ENCODE measurements around the gene MYOM1.
"Not testable (repeated sequence)": the region's sequence is repeated elsewhere in the genome, so short reads cannot be mapped to it uniquely, and the experiment has no call there.

Gene MYOM1

GRCh38 chr18:3218819-3219218 lies 949 bp downstream of the MYOM1 start:
- DNase-seq, result no peak
- ATAC-seq, result no peak

DNA sequence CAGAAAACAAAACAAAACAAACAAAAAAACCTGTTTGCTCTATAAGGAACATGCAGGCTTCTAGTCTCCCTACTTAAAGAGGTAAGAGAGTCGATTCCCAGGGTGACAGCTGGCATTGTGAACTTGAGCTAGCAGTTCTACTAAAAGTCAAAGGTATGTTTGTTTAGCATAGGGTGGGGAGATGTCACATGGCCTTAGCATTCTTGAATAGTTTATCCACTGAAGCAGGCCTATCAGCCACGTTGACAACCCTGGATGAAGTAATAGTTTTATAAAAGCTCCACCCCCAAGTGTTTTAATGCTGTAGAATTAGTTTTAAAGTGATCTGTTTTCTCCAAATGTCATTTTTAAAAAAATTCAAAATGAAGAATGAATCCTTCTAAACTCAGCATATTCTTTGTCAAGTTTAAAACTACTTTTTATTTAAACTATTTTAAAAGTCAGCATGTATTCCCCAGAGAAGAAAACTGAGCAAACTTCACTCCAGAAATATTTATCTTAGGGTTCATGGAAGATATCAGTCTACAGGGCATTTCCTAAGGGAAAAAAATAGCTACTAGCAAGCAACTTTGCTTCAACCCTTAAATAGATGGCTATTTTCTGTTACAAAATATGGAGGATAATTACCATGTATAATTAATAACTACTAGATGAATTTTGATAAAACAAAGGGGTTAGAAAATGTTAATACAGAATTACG lies 1.7 kb downstream of the MYOM1 start:
- ATAC-seq, result no peak

DNA sequence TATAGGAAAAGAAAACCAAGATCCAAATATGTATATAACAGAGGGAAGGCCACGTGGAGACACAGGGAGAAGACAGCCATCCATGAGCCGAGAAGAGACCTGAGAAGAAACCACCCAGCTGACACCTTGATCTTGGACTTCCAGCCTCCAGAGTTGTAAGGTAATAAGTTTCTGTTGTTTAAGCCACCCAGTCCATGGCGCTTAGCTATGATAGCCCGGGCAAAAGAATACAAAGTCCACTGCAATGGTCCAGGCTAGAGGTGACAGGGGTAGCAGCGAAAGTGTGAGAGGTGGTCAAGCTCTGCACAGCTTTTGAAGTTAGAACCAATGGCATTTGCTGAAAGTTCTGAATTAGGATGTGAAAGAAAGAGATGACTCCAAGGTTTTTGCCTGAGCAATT lies 2.8 kb downstream of the MYOM1 start:
- DNase-seq, result no peak
- no peak for ATAC-seq

More for the DNA sequence above, 1.7 kb downstream of the MYOM1 start:
- no peak for DNase-seq

GRCh38 chr18:3214855-3215637 lies 4.7 kb downstream of the MYOM1 start:
- no peak for ATAC-seq
- DNase-seq, result no peak

DNA sequence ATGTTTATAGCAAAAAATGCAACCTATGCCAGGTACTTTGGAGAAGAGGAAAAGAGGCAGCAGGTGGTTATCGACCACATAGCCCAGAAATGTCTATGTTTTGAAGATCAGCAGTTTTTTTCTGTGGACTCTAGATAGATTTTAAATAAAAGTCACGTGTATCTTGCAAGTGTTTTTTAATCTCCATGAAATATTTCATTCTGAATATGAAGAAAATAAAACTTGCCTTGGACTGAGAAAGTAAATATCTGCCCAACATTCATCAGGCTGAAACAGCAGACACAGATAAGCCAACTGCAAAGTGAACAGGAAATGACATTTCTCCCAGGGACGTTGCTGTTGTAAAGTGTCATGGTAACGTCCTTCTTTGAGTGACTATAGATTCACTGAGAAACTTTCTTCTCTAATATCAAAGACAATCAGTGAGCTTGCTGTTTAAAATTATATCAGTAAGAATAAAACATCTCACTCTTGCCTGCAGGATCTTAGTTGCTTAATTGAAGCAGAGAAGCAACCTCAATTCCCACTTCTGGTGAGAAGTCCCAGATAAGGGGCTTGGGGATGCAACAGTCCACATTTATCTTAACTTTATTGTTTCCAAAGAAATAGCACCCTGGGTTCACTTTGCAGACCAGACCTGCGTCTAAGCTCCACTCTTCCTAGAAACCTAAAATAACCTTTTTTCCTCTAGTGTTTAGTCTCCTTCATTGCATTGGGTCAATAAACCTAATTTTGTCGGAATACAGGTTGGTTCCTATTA lies 6.3 kb downstream of the MYOM1 start:
- DNase-seq (no peak), ATAC-seq (peak; percentile 51)

GRCh38 chr18:3212657-3213056 lies 7.1 kb downstream of the MYOM1 start:
- ATAC-seq (no peak), DNase-seq (no peak)

GRCh38 chr18:3211236-3211992 lies 8.4 kb downstream of the MYOM1 start:
- no peak for DNase-seq
- no peak for ATAC-seq

- no peak for DNase-seq
Measured at GRCh38 chr18:3209859-3210569, 9.8 kb downstream of the MYOM1 start.

GRCh38 chr18:3207565-3207964 lies 12.2 kb downstream of the MYOM1 start:
- no peak for DNase-seq
- ATAC-seq, result peak; percentile 61

More at GRCh38 chr18:3209859-3210569, 9.8 kb downstream of the MYOM1 start:
- ATAC-seq, result peak; percentile 82

GRCh38 chr18:3205239-3205638 lies 14.5 kb downstream of the MYOM1 start:
- ATAC-seq, result no peak
- no peak for DNase-seq

DNA sequence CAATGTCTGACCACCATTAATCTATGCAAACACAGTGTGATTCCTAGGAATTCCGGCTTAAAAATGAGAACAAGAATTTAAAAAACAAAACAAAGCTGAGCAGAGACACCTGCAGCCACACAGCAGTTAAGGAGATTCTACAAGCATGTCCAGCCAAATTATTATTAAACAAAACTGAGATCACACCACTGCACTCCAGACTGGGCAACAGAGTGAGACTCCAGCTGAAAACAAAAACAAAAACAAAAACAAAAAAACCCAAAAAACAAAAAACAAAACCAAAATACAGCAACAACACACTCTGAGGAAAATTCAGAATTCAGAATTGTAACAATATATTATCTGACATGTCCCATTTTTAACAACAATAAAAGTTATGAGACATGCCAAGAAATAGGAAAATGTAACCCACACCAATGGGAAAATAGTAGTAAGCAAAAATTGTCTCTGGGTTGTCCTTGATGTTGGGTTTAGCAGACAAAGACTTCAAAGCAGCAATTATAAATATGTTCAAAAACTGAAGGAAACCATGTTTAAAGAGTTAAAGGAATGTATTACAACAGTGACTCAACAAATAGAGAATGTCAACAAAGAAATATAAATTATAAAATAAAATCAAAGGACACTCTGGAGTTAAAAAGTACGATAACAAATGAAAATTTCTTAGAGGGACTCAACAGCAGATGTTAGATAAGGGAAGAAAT lies 19.7 kb downstream of the MYOM1 start:
- no peak for DNase-seq
- ATAC-seq, result no peak

DNA sequence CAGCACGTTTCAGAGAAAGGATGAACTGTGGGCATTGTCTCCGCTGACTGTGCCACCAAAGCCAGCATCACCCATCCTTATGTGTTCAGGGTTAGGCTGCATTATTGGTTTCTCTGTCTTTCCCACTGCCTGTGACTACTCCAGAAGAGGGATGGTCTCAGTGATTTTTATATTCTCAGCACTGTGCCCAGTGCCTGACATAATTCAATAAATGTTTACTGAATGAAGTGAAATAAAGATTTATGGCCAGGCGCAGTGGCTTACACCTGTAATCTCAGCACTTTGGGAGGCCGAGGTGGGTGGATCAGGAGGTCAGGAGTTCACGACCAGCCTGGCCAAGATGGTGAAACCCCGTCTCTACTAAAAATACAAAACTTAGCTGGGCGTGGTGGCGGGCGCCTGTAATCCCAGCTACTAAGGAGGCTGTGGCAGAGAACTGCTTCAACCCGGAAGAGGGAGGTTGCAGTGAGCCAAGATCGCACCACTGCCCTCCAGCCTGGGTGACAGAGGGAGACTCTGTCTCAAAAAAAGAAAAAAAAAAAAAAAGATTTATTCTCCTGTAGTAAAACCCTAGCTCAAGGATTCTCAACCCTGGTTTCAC lies 21.4 kb downstream of the MYOM1 start:
- ATAC-seq, DNase-seq: not testable (repeated sequence)

DNA sequence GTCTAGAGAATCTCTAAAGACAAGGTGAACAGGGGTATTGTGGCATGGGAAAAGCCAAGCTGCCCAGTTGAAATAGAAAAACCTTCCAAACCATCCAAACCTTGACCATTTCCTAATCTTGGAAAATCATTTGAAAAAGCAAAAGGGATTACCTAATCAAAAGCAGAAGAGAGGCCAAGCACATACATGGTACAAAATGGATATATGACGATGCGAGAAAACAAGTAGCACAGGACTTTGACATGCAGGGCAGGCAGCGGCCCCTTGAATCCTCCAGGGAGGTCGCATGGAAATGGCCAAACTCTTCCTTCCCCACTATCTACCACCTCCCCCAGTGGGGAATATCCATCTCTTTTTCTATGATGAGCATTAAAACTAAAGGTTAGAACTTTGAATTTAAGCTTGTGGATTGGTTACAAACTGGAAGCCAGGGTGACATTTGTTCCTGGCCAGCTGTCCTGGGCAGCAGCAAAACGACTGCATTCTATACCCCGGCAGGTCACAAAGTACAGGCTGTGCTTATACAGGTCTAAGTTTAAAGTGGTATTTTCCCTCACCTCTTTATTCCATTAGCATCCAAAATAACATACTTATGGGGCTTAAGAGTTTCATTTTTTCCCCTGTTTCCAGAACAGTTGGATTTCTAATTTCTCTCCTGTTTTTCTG lies 24.7 kb downstream of the MYOM1 start:
- no peak for DNase-seq
- ATAC-seq, result no peak

DNA sequence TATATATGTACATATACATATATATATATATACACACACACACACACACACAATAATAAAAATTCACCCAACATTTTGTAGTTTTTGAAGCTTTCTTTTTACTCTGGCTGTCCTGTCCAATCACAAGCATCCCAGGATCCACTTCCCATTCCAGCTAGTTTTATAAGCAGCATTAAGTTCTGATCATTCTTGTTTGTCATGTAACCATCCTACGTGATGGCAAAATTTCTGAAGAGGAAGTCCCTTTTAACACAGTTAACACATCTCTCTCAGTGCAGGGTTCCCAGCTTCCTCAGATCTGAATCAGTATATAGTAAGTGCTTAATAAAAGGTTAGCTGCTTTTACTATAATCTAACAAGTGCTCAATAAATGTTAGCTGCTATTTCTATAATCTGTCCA lies 26.4 kb downstream of the MYOM1 start:
- DNase-seq, result no peak
- ATAC-seq, result no peak

DNA sequence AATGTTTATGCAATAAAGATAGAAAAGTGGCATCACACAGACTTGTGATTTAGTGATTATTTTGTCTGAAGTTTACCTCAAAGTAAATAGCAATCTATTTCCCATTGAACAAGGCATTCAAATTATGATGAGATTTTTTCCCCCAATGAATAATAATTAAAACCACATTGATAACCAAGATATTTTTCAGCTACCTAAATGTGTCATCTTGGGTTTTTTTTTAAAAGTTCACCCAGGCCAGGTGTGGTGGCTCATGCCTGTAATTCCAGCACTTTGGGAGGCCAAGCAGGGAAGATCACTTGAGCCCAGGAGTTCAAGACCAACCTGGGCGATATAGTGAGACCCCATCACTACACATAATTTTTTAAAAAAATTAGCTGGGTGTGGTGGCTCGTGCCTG lies 27.0 kb downstream of the MYOM1 start:
- ATAC-seq, result no peak

GRCh38 chr18:3192286-3192685 lies 27.5 kb downstream of the MYOM1 start:
- DNase-seq (no peak), ATAC-seq (no peak)

More for the DNA sequence above, 27.0 kb downstream of the MYOM1 start:
- no peak for DNase-seq

- ATAC-seq (no peak), DNase-seq (no peak)
Measured at GRCh38 chr18:3190610-3191009, 29.2 kb downstream of the MYOM1 start.

DNA sequence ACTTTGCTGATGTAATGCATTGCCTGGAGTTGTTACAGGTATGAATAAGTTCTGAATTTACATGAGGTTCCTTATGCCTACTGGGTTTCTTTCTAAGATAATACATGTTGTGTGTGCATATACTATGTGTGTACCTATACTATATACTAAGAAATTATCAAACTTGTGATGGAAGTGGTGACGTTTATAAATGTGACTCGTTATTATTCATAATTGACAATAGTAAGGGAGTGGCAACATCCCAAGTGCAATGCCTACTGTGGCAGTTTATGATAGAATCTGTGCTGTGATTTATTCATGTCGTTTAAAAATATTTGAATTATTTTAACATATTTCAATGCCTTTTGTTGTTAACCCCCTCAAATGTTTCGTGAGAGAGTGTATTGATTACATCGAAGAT lies 29.9 kb downstream of the MYOM1 start:
- DNase-seq (no peak), ATAC-seq (no peak)

GRCh38 chr18:3186678-3187658 lies 32.8 kb downstream of the MYOM1 start:
- no peak for DNase-seq
- ATAC-seq, result no peak
